ENCODE results near the gene NTN1. TPM values are rescaled to one million over a fixed set of nuclear protein-coding genes. Genes with fewer than 3 reads are reported as not detected.

NTN1 gene
- total RNA-seq, 4 donors from 2014 or later = 74.3 to 211 (median 107) TPM

DNA sequence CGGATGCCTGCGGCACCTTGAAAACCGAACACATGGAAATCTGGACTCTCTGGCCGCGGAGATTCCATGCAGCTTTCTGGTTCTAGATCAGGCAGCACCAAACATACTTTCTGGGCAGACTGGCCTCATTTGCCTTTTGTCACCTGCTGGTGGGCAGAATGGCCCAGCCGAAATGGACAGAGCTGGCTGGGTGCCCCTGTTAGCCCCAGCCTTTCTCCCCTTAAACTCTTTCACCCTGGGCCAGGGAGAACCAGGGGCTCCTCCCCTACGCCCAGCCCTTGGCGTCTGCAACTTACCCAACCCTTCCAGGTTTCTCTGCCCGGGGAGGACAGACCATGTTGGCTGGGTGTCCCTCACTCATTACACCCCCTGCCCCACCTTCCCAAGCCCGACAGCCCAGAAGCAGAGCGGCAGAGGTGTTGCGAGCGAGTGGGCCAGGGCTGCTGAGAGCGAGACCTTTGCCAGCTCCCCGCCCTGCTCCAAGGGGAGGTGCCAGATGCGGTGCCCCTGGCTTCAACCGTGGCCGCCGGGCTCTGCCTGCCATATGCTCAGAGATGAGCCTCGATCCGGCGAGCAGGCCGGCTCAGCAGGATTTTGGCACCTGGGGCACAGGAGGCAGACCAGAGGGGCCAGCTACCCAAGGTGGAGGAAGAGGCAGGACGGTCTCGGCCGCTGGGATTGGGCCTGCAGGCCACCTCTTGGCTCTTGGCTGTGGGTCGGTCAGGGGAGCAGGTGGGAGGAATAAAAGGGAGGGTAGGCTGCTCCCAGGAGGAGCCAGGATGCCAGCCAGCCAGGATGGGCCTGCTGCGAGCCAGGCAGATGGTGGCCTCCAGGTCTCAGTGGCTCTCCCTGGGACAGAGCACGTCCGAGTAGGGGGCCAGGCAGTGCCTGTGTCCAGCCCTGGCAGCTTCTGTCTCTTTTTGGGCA lies 191.3 kb downstream of the NTN1 start:
- no peaks in the 10 kb centered on the region for H3K27me3 ChIP-seq
- ATAC-seq = no peak
- 80 to 87% methylated on average over 1 to 6 of the region's 30 CpGs for WGBS, 2 donors (ENCODE audit: low coverage in 1 of 2)

DNA sequence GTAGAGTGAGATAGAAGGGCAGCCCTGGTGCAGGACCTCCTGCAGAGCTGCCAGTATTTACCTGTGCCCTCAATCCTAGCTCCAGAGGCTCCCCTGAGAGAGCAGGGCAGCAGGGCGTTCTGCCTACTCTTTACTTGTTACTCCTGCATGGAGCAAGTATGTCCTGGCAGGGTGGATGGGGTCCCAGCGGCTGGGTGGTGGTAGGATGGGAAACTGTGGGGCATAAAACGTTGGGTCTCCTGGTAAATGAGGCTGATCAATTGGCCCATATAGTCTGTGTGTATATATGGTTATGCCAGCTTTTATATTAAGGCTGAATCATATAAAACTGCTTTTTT lies 192.0 kb downstream of the NTN1 start:
- TF ChIP-seq POLR2A (IDR thresholded peaks at IDR 0.05) (no peak), EP300 (IDR thresholded peaks at IDR 0.05) (no peak), POLR2AphosphoS5 (IDR thresholded peaks at IDR 0.05) (no peak)
- TF ChIP-seq, protein P1, sequence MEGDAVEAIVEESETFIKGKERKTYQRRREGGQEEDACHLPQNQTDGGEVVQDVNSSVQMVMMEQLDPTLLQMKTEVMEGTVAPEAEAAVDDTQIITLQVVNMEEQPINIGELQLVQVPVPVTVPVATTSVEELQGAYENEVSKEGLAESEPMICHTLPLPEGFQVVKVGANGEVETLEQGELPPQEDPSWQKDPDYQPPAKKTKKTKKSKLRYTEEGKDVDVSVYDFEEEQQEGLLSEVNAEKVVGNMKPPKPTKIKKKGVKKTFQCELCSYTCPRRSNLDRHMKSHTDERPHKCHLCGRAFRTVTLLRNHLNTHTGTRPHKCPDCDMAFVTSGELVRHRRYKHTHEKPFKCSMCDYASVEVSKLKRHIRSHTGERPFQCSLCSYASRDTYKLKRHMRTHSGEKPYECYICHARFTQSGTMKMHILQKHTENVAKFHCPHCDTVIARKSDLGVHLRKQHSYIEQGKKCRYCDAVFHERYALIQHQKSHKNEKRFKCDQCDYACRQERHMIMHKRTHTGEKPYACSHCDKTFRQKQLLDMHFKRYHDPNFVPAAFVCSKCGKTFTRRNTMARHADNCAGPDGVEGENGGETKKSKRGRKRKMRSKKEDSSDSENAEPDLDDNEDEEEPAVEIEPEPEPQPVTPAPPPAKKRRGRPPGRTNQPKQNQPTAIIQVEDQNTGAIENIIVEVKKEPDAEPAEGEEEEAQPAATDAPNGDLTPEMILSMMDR (IDR thresholded peaks at IDR 0.05) = no peak
- peaks cover 0 to 35% (median 4%) of the 10 kb centered on the region in 3 donors for H3K4me1 ChIP-seq
- ATAC-seq = no peak
- 74 to 92% methylated on average over 2 of the region's 3 CpGs for WGBS, 2 donors (ENCODE audit: low coverage in 1 of 2)
- H3K36me3 ChIP-seq = peaks cover 0 to 19% of the 10 kb centered on the region in 2 donors
- H3K9me3 ChIP-seq = peaks cover 0 to 14% (median 0%) of the 10 kb centered on the region in 3 donors
- H3K27me3 ChIP-seq = no peaks in the 10 kb centered on the region
- H3K4me3 ChIP-seq = no peak overlapping the region
- peak overlapping the region in 2 of 4 donors; percentile 58 to 63 for H3K27ac ChIP-seq

More for the DNA sequence above, 191.3 kb downstream of the NTN1 start:
- Histone ChIP-seq H3K36me3 (peaks cover 0 to 19% of the 10 kb centered on the region in 2 donors), H3K4me1 (peaks cover 0 to 30% (median 0%) of the 10 kb centered on the region in 3 donors), H3K27ac (peak overlapping the region in 3 of 4 donors; percentile 4 to 63 (median 58)), H3K9me3 (peaks cover 0 to 14% (median 0%) of the 10 kb centered on the region in 3 donors), H3K4me3 (no peak overlapping the region)
- no peak for TF ChIP-seq POLR2A (IDR thresholded peaks at IDR 0.05)
- TF ChIP-seq, protein P1 (IDR thresholded peaks at IDR 0.05) = no peak
- TF ChIP-seq EP300 (IDR thresholded peaks at IDR 0.05) = no peak

DNA sequence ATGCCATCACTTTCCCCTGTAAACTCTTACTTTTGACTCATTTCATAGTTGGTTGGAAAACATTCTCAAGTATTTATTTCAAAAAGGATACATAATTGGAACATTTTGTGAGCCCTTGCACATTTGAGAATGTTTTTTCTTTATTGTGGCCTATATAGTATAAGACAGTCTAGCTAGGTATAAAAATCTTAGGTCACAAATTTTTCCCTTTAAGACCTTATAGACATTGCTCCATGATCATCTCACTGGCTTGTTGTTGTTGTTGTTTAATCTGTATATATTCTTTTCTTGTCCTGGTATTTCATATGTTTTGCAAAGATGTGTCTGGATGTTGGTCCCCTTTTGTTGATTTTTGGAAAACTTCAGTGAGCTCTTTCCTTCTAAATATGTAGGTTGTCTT lies 194.2 kb downstream of the NTN1 start:
- Histone ChIP-seq H3K4me3 (no peak overlapping the region), H3K4me1 (peaks cover 0 to 56% (median 7%) of the 10 kb centered on the region in 3 donors), H3K27me3 (no peaks in the 10 kb centered on the region), H3K27ac (no peak overlapping the region), H3K9me3 (peaks cover 0 to 14% (median 0%) of the 10 kb centered on the region in 3 donors), H3K36me3 (peaks cover 0 to 8% of the 10 kb centered on the region in 2 donors)
- TF ChIP-seq POLR2AphosphoS5 (IDR thresholded peaks at IDR 0.05) = no peak
- no peak for ATAC-seq

DNA sequence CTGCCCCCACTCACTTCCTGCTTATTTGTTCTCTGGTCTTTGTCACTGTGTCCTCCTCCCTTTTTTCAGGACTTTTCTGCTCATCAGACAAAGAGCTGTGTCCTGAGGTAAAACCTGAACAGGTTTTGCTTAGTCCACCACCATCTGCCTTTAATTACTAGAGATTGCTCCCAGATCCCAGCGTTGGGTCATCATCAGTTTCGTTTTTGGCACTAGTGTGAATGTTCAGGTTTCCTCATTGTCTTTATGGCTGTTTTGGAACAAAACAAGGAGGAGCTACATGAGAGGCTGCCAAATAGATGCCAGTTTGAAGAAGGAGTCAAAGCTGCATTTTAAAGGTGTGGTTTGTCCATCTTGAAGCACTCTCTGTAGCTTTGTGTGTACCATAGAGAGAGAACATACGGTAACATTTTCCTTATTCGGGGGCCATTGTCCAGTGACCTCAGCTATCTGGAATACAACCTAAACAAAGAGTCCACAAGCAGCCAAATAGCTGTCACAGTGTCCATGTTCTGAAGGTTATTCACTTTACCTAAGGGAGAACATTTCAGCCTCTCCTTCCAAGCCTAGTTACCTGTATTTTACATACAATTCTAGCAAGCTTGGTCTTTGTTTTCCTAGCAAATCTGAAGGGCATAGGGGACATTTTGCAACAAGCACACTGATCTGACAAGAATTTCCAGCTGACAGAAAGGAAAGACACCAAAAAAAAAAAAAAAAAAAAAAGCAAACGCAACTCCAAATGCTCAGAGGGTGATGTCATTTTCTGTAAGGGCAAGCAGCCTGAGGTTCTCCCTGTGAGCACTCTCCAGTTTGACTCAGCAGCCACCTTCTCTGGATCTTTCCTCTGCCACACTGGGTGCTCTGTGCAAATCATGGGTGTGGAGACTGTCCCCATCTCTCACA lies 196.1 kb downstream of the NTN1 start:
- Histone ChIP-seq H3K27ac (peak overlapping the region in 3 of 4 donors; percentile 73 to 91 (median 77)), H3K27me3 (no peaks in the 10 kb centered on the region), H3K4me1 (peaks cover 0 to 64% (median 7%) of the 10 kb centered on the region in 3 donors), H3K4me3 (no peak overlapping the region), H3K9me3 (peaks cover 0 to 14% (median 0%) of the 10 kb centered on the region in 3 donors), H3K36me3 (peaks cover 0 to 26% of the 10 kb centered on the region in 2 donors)
- 11 to 31% methylated on average over 3 to 5 of the region's 5 CpGs for WGBS, 2 donors (ENCODE audit: low coverage in 1 of 2)
- ATAC-seq = peak; percentile 75
- TF ChIP-seq POLR2AphosphoS5 (IDR thresholded peaks at IDR 0.05) = peak; percentile 11
- TF ChIP-seq POLR2A (IDR thresholded peaks at IDR 0.05) = no peak
- no peak for TF ChIP-seq EP300 (IDR thresholded peaks at IDR 0.05)
- TF ChIP-seq, protein P1 (IDR thresholded peaks at IDR 0.05) = no peak

DNA sequence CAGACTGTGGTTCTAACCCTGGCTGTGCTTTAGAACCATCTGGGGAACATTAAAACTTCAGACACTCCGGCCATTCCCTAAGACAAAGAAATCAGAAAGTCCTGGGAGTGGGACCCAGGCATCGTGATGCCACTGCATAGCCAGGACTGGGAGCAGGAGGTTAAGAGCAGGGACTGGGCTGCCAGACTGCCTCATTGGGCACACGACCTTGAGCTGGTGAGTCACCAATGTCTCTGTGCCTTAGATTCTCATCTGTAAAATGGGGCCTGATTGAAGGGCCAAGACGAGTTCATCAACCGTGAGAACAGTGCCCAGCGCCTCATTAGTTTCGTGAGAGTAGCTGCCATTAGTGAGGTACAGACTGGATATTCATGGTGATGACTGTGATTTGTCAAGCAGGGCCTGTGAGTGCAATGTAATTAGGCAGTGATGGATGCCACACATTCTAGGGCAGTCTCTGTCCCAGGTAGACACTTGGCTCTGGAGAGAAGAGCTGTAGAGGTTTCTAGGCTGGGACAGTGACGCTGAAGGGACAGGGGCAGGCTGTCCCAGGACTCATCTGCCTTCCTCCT lies 196.8 kb downstream of the NTN1 start:
- H3K9me3 ChIP-seq = peaks cover 0 to 14% (median 0%) of the 10 kb centered on the region in 3 donors
- no peak overlapping the region for H3K4me3 ChIP-seq
- peaks cover 0 to 58% (median 7%) of the 10 kb centered on the region in 3 donors for H3K4me1 ChIP-seq
- no peak for ATAC-seq
- peak overlapping the region in 3 of 4 donors; percentile 63 to 91 (median 77) for H3K27ac ChIP-seq
- WGBS, 2 donors (ENCODE audit: low coverage in 1 of 2) = 85 to 97% methylated on average over 5 of the region's 8 CpGs
- no peaks in the 10 kb centered on the region for H3K27me3 ChIP-seq
- H3K36me3 ChIP-seq = peaks cover 0 to 33% of the 10 kb centered on the region in 2 donors
- TF ChIP-seq POLR2A (IDR thresholded peaks at IDR 0.05) (no peak), POLR2AphosphoS5 (IDR thresholded peaks at IDR 0.05) (no peak), EP300 (IDR thresholded peaks at IDR 0.05) (no peak)
- TF ChIP-seq, protein P1 (IDR thresholded peaks at IDR 0.05) = no peak

All from gastroesophageal sphincter (tissue), 4 donors.